Suppressor macrophage (primary cell): ENCODE data around the gene CERS5.
A peak's percentile ranks its signal among the peaks of the same experiment; 100 is the strongest.
"Not testable (repeated sequence)": the region's sequence is repeated elsewhere in the genome, so short reads cannot be mapped to it uniquely, and the experiment has no call there.

Experiments used
- DNase-seq, 4 experiments: peaks; one replicate each; pipeline ENCODE4 v3.0.0-alpha.2; 2020 to 2022

Gene CERS5

GRCh38 chr12:50186681-50187080 lies 19.5 kb upstream of the CERS5 start:
- DNase-seq: no peak

GRCh38 chr12:50185970-50186663 lies 18.9 kb upstream of the CERS5 start:
- DNase-seq: no peak

GRCh38 chr12:50185301-50185895 lies 18.2 kb upstream of the CERS5 start:
- no peak for DNase-seq

GRCh38 chr12:50184261-50184660 lies 17.1 kb upstream of the CERS5 start:
- no peak for DNase-seq

- peak in 1 of 4 experiments; percentile 13 for DNase-seq
Observed at GRCh38 chr12:50182461-50182860, 15.3 kb upstream of the CERS5 start.

- no peak for DNase-seq
Observed at GRCh38 chr12:50181691-50182090, 14.5 kb upstream of the CERS5 start.

- no peak for DNase-seq
Observed at GRCh38 chr12:50175716-50176026, 8.5 kb upstream of the CERS5 start.

- DNase-seq: peak; percentile 63 to 85 (median 72)
Observed at GRCh38 chr12:50174971-50175715, 8.0 kb upstream of the CERS5 start.

GRCh38 chr12:50166799-50167048 lies 445 bp downstream of the CERS5 start:
- DNase-seq: peak; percentile 68 to 85 (median 78)

GRCh38 chr12:50164963-50165362 lies 2.2 kb downstream of the CERS5 start:
- DNase-seq: no peak

GRCh38 chr12:50162230-50162629 lies 4.9 kb downstream of the CERS5 start:
- DNase-seq: peak in 2 of 4 experiments; percentile 10 to 34

- DNase-seq: no peak
Observed at GRCh38 chr12:50160643-50161042, 6.5 kb downstream of the CERS5 start.

GRCh38 chr12:50157259-50157658 lies 9.9 kb downstream of the CERS5 start:
- DNase-seq: no peak

GRCh38 chr12:50156641-50157040 lies 10.5 kb downstream of the CERS5 start:
- no peak for DNase-seq

- DNase-seq: not testable (repeated sequence)
Observed at GRCh38 chr12:50154947-50155346, 12.2 kb downstream of the CERS5 start.

- peak in 1 of 4 experiments; percentile 18 for DNase-seq
Observed at GRCh38 chr12:50151047-50151687, 16.0 kb downstream of the CERS5 start.

- DNase-seq: no peak
Observed at GRCh38 chr12:50149311-50149710, 17.9 kb downstream of the CERS5 start.

GRCh38 chr12:50148011-50148410 lies 19.2 kb downstream of the CERS5 start:
- DNase-seq: not testable (repeated sequence)

- DNase-seq: no peak
Observed at GRCh38 chr12:50147281-50147680, 19.9 kb downstream of the CERS5 start.

GRCh38 chr12:50145439-50145838 lies 21.7 kb downstream of the CERS5 start:
- DNase-seq: no peak

GRCh38 chr12:50142993-50143392 lies 24.2 kb downstream of the CERS5 start:
- no peak for DNase-seq

GRCh38 chr12:50132505-50133135 lies 34.5 kb downstream of the CERS5 start:
- DNase-seq: peak in 3 of 4 experiments; percentile 24 to 71 (median 41)

- DNase-seq: peak in 2 of 4 experiments; percentile 53 to 63
Observed at GRCh38 chr12:50129290-50129689, 37.9 kb downstream of the CERS5 start.
